GM19099 (cell line): ENCODE data around the gene JDP2.

Experiments
- POLR2A ChIP-seq: IDR thresholded peaks from 3 replicates; pipeline ENCODE4 v1.6.1; 2011; ENCODE audit warnings: low read depth; ENCODE audit not compliant: insufficient read length; ENCODE audit errors: extremely low read depth

The JDP2 gene

DNA sequence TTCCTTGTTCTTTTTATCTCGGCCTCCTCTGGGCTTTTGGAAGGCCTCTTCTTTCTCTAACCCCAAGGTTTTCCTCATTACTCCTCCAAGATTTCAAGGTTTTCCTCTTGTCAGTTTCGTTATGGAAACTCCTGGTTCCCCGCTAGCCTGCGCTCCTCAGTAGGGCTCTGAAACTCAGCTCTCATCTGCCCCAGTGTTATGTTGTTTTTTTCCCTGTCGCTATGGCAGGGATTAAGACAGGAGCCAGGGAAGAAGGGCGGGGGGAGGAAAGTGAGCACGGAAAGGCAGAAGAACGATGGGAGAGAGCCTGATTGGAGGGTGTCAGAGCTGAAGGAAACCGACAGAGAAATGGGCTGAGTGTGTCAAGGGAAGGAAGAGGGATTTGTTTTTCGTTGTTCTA is 26.5 kb upstream of the JDP2 start:
- TF ChIP-seq POLR2A, result no peak

DNA sequence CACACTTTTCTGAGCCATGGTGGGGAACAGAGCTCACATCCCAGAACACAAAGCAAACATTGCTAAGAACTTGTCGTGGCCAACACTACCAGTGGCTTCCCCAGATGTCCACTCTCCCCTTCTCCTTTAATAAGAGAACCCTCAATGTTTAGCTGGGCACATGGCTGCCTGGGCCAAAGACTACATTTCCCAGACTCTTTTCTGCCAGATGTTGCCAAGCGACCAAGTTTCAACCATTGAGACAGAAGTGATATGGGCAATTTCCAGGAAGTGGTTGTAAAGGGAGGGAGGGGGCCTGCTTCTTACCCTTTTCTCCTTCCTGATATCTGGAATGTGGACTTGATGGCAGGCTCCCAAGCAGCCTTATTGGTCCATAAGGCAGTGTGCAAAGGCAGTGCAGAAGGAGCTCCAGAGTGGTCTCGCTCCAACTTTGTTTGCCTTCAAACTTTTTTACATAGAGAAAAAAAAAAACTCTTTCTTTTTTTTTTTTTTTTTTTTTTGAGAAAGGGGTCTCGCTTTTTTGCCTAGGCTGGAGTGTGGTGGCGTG is 24.9 kb upstream of the JDP2 start:
- TF ChIP-seq POLR2A, result no peak

DNA sequence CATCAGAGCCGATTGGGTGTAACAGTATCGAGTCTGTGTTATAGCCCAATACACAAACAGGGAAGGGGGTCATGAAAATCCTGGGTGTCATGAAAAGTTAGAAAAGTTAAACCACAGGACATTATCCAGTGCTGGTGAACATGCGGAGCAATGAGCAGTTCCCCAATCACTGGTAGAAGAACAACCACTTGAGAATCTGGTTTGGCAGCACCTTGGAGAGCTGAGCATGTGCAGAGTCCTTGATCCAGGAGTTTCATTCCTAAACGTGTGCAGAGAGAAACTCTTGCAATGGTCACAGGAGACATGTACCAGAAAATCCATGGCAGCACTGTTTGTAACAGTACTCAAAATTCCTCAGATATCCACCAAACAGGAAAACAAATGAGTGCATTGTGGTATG is 23.0 kb upstream of the JDP2 start:
- TF ChIP-seq POLR2A, result no peak

DNA sequence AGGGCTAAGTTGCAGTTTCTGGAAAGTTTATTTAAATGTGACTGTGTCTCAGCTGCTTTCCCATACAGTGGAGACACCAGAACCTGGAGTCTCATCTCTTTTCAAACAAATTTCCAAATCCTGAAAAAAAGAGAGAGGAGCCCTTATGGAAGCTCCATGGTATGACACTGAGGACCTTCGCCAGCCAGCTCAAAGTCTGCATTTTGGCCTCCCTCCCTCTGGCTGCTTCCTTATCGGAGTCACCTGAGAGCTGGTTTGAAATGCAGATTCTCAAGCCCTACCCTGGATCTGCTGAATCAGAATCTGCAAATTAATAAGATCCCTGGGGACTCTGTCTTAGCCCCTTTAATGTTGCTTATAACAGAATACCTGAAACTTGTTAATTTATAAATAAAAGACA is 21.7 kb upstream of the JDP2 start:
- no peak for TF ChIP-seq POLR2A

DNA sequence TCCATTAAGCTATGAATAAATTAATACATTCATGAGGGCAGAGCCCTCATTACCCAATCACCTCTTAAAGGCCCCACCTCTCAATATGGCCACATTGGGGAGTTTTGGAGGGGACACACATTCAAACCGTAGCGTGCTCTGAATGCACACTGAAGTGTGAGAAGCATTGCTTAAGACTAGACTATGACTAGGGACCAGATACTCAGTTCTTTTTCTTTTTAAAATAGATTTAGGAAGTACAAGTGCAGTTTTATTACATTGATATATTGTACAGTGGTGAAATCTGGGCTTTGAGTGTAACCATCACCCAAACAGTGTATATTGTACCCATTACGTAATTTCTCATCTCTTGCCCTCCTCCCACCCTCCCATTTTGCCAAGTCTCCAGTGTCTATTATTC is 21.0 kb upstream of the JDP2 start:
- TF ChIP-seq POLR2A, result no peak

DNA sequence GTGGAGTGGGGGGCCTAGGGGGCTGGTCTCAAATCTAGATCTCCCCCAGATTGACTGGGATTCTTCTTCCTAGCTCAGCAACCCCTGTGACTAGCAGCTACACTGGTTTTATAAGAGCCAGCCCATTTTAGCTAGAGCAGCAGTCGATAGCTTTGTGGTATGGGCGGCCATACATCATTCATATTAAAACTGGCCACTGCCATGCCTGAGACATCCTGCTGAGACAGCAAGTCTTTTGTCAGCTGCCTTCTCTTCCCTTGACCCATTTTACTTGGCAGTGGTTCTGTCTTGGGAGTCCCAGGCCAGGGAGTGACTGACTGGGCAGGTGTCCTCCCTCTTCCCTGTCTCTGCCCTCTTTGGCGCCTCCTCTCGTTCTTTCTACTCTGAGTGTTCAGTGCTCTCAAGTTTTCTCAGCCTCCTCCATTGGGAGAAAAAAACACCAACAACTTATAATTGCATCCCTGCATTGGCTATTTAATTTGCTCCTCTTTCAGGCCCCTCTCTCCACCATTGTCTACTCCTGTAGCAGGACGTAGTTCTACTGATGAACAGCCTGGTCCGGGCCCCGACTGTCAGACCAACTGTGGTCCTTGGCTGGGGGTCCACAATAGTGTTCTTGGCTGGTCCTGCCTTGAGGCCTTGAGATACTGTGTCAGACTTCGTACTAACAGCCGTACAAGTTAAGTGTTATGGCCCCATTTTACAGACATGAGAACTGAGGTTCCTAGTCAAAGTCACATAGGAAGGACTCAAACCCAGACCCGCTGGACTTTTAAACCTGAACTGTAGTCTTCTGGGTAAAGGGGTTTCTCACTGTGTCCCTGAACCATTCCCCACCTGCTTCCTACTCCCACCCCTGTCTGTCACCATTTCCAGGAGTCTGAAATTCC is 18.3 kb upstream of the JDP2 start:
- no peak for TF ChIP-seq POLR2A

DNA sequence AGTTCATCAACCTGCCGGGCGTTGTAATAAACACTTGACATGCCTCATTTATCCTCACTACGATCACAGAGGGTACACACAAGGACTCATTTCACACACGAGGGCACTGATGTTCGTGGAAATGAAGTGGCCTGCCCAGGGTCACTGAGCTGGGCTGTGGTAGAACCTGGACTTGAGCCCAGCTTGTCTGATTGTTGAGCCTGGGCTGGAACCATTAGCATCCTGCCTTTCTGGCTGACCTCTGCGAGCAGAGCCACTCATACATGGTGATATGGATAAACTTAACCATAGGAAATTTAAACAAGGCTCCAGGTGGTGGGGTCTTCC is 16.6 kb upstream of the JDP2 start:
- no peak for TF ChIP-seq POLR2A

DNA sequence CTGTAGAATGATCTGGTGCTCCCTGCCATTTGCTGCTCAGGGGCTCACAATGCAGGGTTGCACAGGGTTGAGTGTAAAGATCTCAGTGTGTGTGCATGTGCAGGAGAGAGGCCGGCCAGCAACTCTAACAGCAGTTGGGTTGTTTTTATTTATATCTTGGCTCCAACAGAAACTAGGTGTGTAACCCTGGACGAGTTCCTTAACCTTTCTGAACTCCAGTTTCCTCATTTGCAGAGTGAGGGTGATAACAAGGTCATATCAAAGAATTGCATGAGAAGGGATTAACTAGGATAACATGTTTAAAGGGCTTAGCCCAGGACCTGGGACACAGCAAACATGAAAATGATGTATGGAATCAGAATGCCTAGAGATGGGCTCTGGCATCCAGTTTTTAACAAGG is 14.8 kb upstream of the JDP2 start:
- TF ChIP-seq POLR2A, result no peak

DNA sequence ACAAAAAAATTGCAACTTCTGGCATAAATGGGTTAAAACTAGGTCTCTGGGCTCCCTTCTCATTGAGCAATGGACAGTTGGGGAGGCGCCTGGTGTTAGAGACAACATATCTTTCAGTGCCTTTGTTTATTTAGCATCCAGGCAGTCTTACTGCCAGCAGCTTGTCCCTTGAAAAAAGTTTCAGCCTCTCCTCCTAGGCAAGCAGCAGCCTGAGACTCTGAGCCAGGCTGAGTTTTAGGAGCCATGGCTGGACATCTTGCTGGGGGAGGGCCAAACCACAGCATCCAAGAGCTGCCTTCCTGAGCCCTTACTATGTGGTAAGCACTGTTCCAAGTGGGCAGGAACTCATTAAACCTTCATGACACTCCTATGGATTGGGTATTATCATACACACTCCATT is 10.1 kb upstream of the JDP2 start:
- TF ChIP-seq POLR2A, result no peak

DNA sequence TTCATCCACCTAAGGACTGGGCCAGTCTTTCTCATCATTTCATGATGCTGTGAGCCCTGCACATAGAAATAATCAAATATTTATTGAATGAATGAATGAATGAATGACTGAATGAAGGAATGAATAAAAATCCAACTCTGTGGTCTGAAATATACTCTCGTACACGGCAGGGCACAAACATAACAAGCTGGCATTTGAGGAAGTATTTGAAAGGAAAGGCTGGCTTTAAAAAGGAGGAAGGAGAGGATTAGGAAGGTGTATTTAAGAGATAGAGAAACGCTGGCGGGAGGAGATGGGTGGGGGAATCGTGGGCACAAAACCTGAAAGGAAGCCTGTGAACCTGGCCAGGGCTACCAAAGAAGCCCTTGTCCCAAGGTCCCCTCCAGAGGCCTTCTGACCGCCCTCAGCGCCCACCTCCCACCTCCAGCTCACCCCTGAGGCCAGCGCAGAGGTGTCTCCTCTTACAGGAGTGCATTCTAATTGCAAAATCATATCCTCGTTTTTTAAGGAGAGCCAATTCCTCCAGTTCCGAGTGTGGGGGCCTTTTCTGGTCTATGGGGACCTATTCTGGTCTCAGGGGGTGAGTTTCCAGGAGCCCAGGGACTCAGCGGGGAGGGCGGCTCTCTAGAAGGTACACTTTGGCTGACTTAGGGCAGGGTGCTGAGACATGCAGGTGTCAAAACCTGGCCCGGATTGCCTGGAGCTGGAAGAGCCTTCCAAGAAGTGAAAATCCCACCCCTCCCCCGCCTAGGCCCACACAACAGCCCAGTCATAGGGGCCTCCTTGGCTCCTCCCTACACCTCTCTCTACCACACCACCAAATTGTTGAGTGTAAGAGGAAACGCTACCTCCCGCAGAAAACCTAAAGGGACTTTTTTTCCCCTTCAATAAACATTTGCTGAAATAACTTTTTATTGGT is 8.7 kb upstream of the JDP2 start:
- no peak for TF ChIP-seq POLR2A

DNA sequence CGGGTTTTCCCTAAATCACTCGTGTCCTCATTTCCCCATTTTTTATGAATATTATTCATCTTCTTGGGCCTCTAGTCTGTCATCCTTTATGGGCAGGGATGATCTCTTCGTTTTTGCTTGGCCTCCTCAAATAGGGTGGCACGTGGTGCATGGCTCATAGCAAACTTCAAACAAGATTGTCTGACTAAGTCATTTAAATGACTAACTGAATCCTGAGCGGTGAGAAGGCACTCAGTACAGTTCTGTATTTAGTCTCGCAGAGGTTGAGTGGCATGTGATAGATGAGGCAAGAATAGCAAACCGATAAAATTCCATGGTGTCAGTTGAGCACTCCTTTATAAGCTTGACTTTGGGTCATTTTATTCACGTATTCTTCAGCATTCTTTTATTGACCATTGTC is 5.7 kb upstream of the JDP2 start:
- TF ChIP-seq POLR2A, result no peak

DNA sequence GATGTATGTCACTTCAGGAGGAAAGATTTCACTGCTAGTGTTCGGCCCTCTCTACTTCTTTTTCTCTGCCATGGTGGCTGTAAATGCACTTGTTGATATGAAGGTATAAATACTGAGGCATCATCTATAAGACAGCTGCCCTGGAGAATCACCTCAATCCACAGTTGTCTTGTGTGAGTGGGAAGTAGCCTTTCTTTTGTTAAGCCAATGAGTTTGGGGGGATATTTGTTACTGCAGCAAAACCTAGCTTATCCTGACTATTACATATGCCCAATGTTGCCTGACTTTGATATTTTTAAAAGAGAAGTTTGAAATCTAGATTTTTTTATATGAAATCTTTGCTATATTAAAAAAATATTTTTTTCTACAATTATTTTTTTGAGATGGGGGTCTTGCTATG is 3.3 kb upstream of the JDP2 start:
- no peak for TF ChIP-seq POLR2A

DNA sequence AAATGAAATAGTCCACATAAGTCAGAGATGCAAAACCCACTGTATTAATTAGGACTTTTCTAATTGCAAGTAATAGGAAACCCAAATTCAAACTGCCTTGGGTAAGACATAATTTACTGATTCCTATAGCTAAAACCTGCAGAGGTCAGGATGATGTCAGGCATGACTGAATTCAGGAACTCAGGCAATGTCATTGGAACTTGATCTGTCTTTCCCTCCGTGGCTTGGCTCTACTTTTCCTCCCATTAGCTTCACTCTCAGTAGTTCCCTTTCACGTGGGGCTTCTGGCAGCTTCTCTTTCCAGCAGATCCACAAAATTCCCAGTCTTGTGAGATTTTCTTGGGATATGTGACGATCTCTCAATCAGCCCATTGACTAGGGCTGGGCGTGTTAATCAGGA is 2.4 kb upstream of the JDP2 start:
- no peak for TF ChIP-seq POLR2A

DNA sequence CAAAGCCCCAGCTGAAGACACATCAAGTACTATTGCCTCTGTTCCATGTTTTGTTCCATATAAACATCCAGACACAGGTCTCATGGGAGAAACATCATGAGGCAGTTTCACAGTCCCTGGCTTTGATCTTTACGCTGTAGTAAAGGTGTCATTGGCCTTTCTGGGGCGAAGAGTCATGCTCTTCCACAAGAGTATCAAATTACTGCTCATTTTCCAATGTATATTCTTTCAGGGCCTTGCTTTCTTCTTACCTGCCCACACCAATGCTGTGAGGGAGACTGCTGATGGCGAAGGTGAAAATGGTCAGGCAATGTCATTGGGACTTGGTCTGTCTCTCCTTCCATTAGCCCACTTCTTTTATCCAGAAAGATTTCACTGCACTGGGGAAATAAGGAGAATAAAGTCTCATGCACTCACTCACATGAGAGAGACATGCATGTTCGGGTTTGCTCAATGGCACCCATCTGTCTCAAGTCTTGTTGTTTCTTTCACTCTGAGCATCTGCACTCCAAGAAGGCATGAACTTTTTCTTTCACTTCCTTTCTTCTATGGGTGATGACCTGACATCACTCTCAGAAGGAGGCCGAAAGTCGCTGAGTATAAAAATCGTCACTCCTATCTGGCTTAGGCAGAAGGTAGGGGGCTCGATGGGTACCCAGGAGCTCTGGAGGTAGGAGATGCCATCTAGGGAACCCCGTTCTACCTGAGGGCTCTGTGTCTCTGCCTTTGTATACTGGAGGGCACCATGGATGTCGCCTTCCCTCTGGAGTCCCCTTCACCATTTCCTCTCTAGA is 1.3 kb upstream of the JDP2 start:
- TF ChIP-seq POLR2A, result peak; percentile 72

DNA sequence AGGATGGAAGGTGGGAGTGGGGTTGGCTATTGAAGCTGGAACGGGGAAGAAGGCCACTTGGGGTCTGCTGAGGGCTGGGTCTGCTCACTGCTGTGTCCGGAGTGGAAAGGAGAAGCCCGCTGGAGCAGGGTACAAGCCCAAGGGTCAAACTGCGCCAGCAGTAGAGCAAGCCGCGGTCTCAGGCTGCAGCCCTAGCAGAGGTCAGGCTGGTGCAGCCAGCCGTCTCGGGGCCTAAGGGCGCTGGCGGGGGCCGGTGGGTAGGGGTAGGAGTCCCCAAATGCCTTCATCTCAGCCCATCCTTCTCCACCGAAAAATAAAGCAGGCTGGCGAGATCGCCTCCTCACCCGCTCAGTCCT is 718 bp upstream of the JDP2 start:
- TF ChIP-seq POLR2A, result no peak
